K562 (cell line): Measurements from ENCODE around the gene AGAP3. TPM values are rescaled to one million over a fixed set of nuclear protein-coding genes. Genes with fewer than 3 reads are reported as not detected.

ENCODE experiments used
- AFF1 ChIP-seq, 2 experiments: fragments of 450-650 bp; IDR thresholded peaks; 2 replicates each; pipeline ENCODE4 v1.6.1; 2018; ENCODE audit warnings: mild to moderate bottlenecking in 2 of 2, low read depth in 1 of 2; ENCODE audit not compliant: partially characterized antibody in 2 of 2
- CSDE1 ChIP-seq, 2 experiments: fragments of 450-650 bp; IDR thresholded peaks; 2 replicates each; pipeline ENCODE4 v1.6.1; 2016; ENCODE audit warnings: mild to moderate bottlenecking in 1 of 2
- FOXJ2 ChIP-seq: fragments of 200-800 bp; sonication (Bioruptor generic); IDR thresholded peaks from 2 replicates; pipeline ENCODE4 v1.6.1; 2016; ENCODE audit warnings: missing genetic modification characterization, missing compliant biosample characterization
- NCOA2 ChIP-seq, 2 experiments: fragments of 450-650 bp; IDR thresholded peaks; 2 replicates each; pipeline ENCODE4 v1.6.1; 2018; ENCODE audit warnings: mild to moderate bottlenecking in 2 of 2, moderate library complexity in 1 of 2; ENCODE audit not compliant: partially characterized antibody in 2 of 2
- ZBTB12 ChIP-seq: fragments of 250-450 bp; sonication (Bioruptor Pico); IDR thresholded peaks from 2 replicates; pipeline ENCODE4 v1.4.0; 2020
- ZNF324 ChIP-seq: fragments of 250-450 bp; sonication (Bioruptor Pico); IDR thresholded peaks from 2 replicates; pipeline ENCODE4 v1.4.0; 2020; ENCODE audit warnings: mild to moderate bottlenecking
- polyA plus RNA-seq, 8 experiments: library from polyadenylated mRNA; depleted of rRNA in 4 of 8; stranded (reverse) in 5 of 8; unstranded in 3 of 8; fragments of >200 nt; fragmentation: Nextera tagmentation in 2 of 8; fragmentation: Illumina TruSeq in 1 of 8; extraction: Ambion mirVana in 2 of 8; extraction: Trizol in 1 of 8; gene quantifications; 2 replicates each; pipeline versions ENCODE4 v1.2.1 to v1.2.3, GENCODE V29; 2011 to 2014; ENCODE audit warnings: inconsistent platforms in 1 of 8, missing spikeins in 1 of 8
- total RNA-seq, 7 experiments: library from RNA; depleted of rRNA in 6 of 7; stranded (reverse); fragments of >200 nt in 6 of 7; fragmentation: Illumina TruSeq in 2 of 7; extraction: Trizol in 2 of 7; gene quantifications; 2 replicates each; pipeline versions ENCODE4 v1.2.1 to v1.2.3, GENCODE V29; 2011 to 2021; ENCODE audit warnings: low replicate concordance in 1 of 7

The AGAP3 gene
- total and polyA plus RNA-seq, 9 of the 15 experiments (the other 6 are each of a cell fraction or from before 2014, with no cell fraction given), result 3.4 to 208 (median 62.2) TPM

GRCh38 chr7:151066273-151066974, 19.9 kb upstream of the AGAP3 start (continued):
- no peak for TF ChIP-seq AFF1 (IDR thresholded peaks at IDR 0.05; ENCODE audit: low read depth in 1 of 2, partially characterized antibody in 2 of 2)
- no peak for TF ChIP-seq NCOA2 (IDR thresholded peaks at IDR 0.05; ENCODE audit: partially characterized antibody in 2 of 2)
- no peak for TF ChIP-seq FOXJ2
- no peak for TF ChIP-seq ZNF324 (CRISPR knock-in tag)
- no peak for TF ChIP-seq CSDE1 (IDR thresholded peaks at IDR 0.05)
- TF ChIP-seq ZBTB12 (CRISPR knock-in tag), result no peak
